IMR-90 (cell line): ENCODE results near the gene ORAI1.

Source experiments
- CEBPB ChIP-seq: IDR thresholded peaks from 2 replicates; pipeline ENCODE4 v1.6.1; 2012; ENCODE audit warnings: low read depth, low read length, improper control_type of control experiment
- CHD1 ChIP-seq: IDR thresholded peaks from 2 replicates; pipeline ENCODE4 v1.6.1; 2012; ENCODE audit warnings: low read depth, low read length, improper control_type of control experiment
- MAFK ChIP-seq: IDR thresholded peaks from 2 replicates; pipeline ENCODE4 v1.6.1; 2012; ENCODE audit warnings: low read depth, low read length, improper control_type of control experiment
- MXI1 ChIP-seq: IDR thresholded peaks from 2 replicates; pipeline ENCODE4 v1.6.1; 2012; ENCODE audit warnings: low read depth, mild to moderate bottlenecking, low read length, moderate library complexity, borderline replicate concordance
- POLR2A ChIP-seq: IDR thresholded peaks from 2 replicates; pipeline ENCODE4 v1.6.1; 2012; ENCODE audit warnings: mild to moderate bottlenecking, low read depth, low read length
- RAD21 ChIP-seq: IDR thresholded peaks from 2 replicates; pipeline ENCODE4 v1.6.1; 2012; ENCODE audit warnings: low read length, improper control_type of control experiment
- RFX5 ChIP-seq: IDR thresholded peaks from 2 replicates; pipeline ENCODE4 v1.8.0; 2012; ENCODE audit warnings: low read depth, mild to moderate bottlenecking, low read length, moderate library complexity
- SMC3 ChIP-seq: fragments of 150-350 bp; IDR thresholded peaks from 2 replicates; pipeline ENCODE4 v1.6.1; 2016; ENCODE audit warnings: low read depth, mild to moderate bottlenecking, antibody characterized with exemption, low read length, moderate library complexity
- TF ChIP-seq, protein P1 (sequence below): conservative IDR thresholded peaks from 2 replicates; pipeline ENCODE4 v1.5.1; 2012; ENCODE audit warnings: mild to moderate bottlenecking, low read depth, low read length, improper control_type of control experiment

DNA sequence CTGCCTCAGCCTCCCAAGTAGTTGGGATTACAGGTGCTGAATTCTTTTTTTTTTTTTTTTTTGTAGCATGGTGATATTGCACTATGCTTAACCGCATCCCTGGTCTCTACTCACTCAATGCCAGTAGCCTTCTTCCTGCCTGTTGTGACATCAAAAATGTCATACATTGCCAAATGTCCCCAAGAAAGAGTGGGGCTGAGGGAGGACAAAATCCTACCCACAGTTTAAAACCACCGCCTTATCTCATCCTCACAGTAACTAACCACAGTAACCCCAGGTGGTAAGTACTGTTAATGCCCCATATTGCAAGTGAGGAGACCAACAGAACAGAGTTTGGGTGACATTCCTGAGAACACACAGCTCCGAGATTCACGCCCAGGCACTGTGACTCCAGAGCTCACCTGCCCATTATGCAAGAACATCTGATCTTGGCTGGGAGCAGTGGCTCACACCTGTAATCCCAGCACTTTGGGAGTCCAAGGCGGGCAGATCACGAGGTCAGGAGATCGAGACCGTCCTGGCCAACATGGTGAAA is 23.6 kb downstream of the ORAI1 start:
- TF ChIP-seq SMC3 (no peak), POLR2A (no peak), RFX5 (no peak), CEBPB (no peak), RAD21 (no peak), CHD1 (no peak), MAFK (no peak), MXI1 (no peak)
- TF ChIP-seq, protein P1, sequence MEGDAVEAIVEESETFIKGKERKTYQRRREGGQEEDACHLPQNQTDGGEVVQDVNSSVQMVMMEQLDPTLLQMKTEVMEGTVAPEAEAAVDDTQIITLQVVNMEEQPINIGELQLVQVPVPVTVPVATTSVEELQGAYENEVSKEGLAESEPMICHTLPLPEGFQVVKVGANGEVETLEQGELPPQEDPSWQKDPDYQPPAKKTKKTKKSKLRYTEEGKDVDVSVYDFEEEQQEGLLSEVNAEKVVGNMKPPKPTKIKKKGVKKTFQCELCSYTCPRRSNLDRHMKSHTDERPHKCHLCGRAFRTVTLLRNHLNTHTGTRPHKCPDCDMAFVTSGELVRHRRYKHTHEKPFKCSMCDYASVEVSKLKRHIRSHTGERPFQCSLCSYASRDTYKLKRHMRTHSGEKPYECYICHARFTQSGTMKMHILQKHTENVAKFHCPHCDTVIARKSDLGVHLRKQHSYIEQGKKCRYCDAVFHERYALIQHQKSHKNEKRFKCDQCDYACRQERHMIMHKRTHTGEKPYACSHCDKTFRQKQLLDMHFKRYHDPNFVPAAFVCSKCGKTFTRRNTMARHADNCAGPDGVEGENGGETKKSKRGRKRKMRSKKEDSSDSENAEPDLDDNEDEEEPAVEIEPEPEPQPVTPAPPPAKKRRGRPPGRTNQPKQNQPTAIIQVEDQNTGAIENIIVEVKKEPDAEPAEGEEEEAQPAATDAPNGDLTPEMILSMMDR = no peak
